GM21723 (cell line): Measurements from ENCODE around the gene STUB1.

Experiments
- ATAC-seq: cut with Tn5 transposase; IDR thresholded peaks from one replicate; pipeline ENCODE4 v1.9.1; 2021; ENCODE audit warnings: mild to moderate bottlenecking, moderate library complexity; ENCODE audit not compliant: unreplicated experiment

Gene STUB1

DNA sequence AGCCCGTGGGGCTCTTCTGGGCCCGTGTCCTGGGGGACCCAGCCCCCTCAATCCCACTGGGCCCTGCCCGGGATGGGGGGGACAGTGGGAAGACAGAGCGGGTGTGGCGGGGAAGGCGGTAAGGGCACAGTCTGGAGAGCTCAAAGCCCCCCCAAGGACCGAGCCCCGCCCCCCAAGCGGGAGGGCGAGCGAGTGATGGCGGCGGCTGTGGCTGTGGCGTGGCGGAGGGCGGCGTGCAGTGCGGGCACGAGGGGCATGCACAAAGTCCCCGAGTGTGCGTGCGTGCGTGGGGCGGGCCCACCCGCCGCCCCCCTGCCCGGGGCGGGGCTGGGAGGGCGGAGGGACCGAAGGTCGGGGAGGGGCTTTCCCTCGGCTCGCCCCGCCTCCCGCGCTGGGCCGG is 13.6 kb downstream of the STUB1 start:
- ATAC-seq, result no peak

- ATAC-seq, result no peak
Observed at GRCh38 chr16:694187-694862, 14.1 kb downstream of the STUB1 start.

- ATAC-seq, result no peak
Observed at GRCh38 chr16:694863-695354, 14.7 kb downstream of the STUB1 start.

- ATAC-seq, result no peak
Observed at GRCh38 chr16:695355-696089, 15.3 kb downstream of the STUB1 start.

- no peak for ATAC-seq
Observed at GRCh38 chr16:698911-699671, 18.9 kb downstream of the STUB1 start.

DNA sequence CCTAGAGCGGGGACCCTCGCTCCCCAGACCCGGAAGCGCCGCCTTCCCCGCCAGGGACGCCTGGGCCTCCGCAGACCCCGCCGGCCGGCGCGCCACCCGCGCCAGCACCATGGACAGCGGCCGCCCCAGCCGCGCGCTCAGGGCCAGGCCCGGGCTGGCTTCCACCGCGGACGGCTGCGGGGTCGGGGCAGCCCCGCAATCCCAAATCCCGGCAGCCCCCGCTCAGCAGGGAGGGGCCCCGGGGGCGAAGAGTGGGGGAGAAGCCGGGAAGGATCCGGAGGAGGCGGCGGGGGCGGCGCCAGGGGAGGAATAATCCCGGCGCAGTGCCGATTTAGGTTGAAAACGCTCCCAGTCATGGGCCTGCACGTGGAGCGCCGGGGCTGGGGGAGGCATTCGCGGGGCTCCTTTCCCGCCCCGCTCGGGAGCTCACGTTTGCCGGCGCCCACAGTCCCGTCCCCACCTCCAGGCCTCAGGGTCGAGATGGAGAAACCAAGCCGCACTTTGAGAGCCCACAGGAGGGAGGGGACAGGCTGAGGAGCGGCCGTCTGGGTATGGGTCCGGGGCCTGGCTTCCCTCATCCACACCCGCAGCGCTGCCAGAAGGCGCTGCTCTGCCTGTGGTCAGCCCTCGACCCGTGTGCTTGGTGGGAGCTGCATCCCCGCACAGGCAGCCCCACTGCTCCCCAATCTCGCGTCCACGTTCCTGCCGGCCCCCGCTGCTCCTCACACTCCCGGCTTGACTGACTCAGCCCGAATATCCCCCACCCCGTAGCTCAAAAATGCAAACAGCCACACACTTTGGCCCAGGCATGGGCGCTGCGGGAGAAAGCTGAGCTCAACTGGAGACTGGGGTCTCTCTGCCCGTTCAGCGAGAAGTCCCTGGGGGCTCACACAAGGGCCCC is 20.7 kb downstream of the STUB1 start:
- no peak for ATAC-seq

DNA sequence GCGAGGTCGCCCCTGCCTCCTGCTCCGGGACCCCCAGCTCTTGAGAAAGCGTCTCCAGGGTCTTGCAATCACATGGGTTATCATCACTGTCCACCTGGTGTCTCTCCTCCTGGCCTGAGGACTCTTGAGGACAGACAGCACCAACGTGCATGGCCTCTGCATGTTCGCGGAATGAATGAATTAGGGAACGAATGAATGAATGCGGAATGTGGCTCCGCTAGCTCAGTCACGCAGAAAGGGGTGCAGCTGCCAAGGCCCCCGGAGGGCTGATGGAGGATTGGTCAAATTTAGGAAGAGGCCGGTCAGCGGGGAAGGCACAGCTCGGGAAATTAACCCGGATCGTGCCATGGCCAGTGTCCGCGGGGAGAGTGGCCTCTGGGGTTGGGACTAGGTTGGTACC is 22.1 kb downstream of the STUB1 start:
- no peak for ATAC-seq

- no peak for ATAC-seq
Observed at GRCh38 chr16:703406-703805, 23.2 kb downstream of the STUB1 start.

DNA sequence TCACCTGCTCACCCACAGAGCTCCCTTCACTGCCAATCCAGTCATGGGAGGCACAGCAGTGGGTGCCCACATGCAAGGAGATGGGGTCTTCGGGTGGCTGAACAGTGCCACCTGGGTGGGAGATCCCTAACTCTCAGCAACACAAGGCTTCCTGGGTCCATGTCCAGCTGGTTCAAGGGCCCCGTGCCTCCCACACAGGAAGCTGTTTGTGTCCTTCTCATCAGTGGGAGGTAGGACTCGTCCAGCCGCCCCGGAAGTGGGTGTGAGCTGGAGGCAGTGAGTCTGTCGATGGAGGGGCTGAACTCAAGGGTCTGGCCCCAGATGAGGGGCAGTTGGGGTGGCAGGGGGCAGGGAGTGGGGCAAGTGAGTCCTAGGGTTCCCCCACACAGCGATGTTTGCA is 23.8 kb downstream of the STUB1 start:
- no peak for ATAC-seq

GRCh38 chr16:704552-705380 is 24.6 kb downstream of the STUB1 start:
- no peak for ATAC-seq

- no peak for ATAC-seq
Observed at GRCh38 chr16:705431-706188, 25.4 kb downstream of the STUB1 start, which contains the start of gene FBXL16. FBXL16 (minus strand) TSS chr16:705801; CDS start chr16:697405, 8,396 bp downstream.

DNA sequence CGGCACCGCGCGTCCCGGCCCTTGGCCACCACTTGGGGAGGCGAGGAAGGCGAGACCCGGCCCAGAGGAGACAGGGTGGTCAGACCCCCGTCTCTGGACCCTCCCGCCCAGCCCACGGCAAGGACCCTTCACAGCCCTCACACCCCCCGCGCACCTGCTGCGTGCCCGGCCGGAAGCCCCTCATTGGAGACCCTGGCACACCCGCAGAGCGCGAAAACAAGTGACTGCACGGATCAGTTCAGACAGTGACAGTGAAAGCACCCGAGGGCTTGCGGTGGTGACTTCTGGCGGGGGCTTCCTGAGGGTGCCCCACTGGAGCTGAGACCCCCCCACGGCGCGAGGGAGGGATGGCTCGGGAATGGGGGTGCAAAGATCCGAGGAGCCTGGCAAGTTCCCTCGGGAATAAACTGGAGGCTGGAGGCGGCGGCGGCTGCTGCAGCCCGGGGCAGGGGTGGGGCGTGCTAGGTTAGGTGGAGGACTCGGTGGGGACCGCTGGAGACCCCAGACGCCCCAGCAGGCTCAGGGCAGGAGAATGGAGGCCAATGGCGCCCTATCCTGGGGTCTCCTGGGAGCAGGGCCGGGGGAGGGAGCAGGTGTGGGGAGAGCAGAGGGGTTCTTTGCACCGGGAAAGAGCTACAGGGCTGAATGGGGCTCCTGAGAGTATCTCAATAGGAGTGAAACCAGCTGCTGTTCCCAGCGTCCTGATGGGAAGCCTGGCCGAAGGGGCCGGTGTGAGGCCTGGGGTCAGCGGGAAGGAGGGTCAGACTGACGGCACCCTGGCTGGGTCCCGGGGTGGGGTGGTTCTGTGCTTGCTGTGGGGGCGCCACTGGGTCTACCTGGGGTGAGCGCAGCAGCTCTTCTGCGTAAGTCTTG is 26.2 kb downstream of the STUB1 start:
- ATAC-seq, result no peak

DNA sequence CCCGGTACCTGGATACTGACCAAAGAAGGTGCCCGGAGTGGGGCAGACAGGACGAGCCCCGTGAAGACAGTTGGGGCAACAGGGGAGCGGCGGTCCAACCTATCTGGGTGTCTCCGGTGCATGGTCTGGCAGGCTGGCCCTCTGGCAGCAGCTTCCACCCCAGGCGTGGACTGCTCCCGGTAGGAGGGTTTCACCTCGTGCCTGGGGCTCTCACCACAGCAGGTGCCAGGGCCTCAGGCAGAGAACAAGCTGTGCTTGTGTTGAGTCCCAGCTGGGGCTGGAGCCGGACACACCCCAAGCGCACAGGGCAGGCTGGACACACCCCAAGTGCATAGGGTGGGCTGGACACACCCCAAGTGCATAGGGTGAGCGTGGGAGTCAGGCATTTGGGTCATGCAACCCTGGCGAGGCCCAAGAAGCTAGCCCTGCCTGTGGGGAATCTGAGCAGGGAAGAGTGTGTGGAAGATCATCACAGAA is 26.9 kb downstream of the STUB1 start:
- ATAC-seq, result no peak

GRCh38 chr16:708019-708418 is 27.8 kb downstream of the STUB1 start:
- no peak for ATAC-seq

- no peak for ATAC-seq
Observed at GRCh38 chr16:708959-709358, 28.7 kb downstream of the STUB1 start.

DNA sequence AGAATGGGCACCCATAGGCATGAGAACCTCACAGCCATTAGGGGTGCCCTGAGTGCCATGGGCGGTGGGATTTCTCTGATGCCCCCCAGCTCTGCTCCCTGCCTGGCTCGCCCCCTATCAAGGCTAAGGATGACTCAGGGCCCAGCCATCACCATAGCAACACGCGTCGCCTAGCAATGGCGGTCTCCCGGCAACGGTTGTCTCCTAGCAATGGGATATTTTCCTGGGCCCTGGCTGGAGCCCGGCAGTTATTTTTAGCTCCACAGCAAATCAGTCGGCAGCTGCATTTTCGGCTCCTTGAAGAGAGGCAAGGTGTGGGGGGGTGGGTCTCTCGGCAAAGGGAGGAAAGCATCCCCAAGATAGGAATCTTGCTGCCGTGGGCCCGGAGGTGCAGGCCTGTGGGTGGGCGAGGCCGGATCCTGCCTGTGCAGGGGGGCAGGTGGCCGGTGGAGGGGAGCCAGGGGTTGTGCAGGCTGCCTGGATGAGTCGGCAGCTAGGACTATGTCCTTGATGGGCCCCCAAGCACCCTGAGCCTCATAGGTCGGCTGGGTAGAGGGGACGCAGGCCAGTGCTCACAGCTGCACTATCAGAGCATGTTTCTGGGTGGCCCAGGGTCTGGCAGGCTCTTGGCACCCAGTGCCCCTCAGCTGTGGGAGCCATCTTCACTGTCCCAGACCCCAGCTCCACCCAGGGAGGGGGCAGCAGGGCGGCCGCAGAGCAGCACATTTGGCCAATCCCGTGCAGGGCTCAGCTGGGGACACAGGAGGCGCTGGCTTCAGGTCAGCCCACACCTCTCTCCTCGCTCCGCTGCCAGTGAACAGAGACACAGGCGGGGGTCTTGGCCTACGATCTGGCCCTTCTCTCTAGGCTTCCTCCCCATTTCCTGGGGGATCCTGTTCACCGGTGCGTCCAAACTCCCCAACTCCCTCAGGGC is 29.6 kb downstream of the STUB1 start:
- ATAC-seq, result no peak
